ENCODE measurements around the gene XYLT1. TPM values are rescaled to one million over a fixed set of nuclear protein-coding genes. Genes with fewer than 3 reads are reported as not detected.

The XYLT1 gene
- polyA plus RNA-seq, 1 donor (not counting 4 experiments of a cell fraction or from before 2014, with no cell fraction given): 4.4 TPM

DNA sequence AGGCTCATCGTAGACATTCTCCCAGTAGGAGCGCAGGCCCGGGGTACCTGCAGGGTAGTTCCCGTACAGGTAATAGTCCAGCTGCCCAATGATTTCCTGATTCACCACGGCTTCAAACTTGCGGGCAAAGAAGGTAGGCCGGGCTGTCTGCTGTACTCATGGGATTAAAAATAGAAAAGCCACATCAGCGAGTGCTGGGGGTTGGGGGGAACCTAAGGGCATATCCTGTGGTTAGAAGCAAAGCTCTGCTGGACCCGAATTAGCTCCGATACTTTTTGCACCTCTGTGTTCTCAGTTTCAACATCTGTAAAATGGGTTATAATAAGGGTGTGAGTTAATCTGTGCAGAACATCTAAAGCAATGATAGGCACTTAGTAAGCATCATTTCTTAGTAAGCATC, 336.2 kb downstream of the XYLT1 start:
- Histone ChIP-seq H4K20me1 (ENCODE audit: control insufficient read depth, extremely low read depth, insufficient read depth, low read length) (no peaks in the 10 kb centered on the region), H3K9me1 (ENCODE audit: control insufficient read depth, extremely low read depth, insufficient read depth, low read length) (no peaks in the 10 kb centered on the region), H3K9me3 (ENCODE audit: control insufficient read depth, low read depth, low read length) (no peaks in the 10 kb centered on the region), H3K27me3 (ENCODE audit: control insufficient read depth, extremely low read depth, insufficient read depth, low read length) (no peaks in the 10 kb centered on the region), H3K79me2 (ENCODE audit: control insufficient read depth, insufficient read depth, low read length) (no peaks in the 10 kb centered on the region), H3K4me1 (ENCODE audit: control insufficient read depth, extremely low read depth, insufficient read depth, low read length) (no peaks in the 10 kb centered on the region), H3K27ac (ENCODE audit: control insufficient read depth, insufficient read depth, low read length) (no peak overlapping the region), H3K4me2 (ENCODE audit: control insufficient read depth, extremely low read depth, insufficient read depth, low read depth, low read length) (no peak overlapping the region), H3K9ac (ENCODE audit: control insufficient read depth, extremely low read depth, insufficient read depth, low read length) (no peak overlapping the region), H2AFZ (ENCODE audit: control insufficient read depth, low read length) (no peak overlapping the region), H3K36me3 (ENCODE audit: control insufficient read depth in 2 of 2, extremely low read depth in 1 of 2, insufficient read depth in 2 of 2, low read length in 2 of 2) (no peaks in the 10 kb centered on the region), H3K4me3 (ENCODE audit: control insufficient read depth in 2 of 3, extremely low read depth in 1 of 3, insufficient read depth in 2 of 3, low read depth in 1 of 3, low read length in 3 of 3) (no peak overlapping the region)
- no peak for FAIRE-seq
- dilution Hi-C loops (cut with MboI; ENCODE audit: extremely low pct_ligation_motif_present, low sequenced_read_pairs): no loop called here
- TF ChIP-seq, protein P1, sequence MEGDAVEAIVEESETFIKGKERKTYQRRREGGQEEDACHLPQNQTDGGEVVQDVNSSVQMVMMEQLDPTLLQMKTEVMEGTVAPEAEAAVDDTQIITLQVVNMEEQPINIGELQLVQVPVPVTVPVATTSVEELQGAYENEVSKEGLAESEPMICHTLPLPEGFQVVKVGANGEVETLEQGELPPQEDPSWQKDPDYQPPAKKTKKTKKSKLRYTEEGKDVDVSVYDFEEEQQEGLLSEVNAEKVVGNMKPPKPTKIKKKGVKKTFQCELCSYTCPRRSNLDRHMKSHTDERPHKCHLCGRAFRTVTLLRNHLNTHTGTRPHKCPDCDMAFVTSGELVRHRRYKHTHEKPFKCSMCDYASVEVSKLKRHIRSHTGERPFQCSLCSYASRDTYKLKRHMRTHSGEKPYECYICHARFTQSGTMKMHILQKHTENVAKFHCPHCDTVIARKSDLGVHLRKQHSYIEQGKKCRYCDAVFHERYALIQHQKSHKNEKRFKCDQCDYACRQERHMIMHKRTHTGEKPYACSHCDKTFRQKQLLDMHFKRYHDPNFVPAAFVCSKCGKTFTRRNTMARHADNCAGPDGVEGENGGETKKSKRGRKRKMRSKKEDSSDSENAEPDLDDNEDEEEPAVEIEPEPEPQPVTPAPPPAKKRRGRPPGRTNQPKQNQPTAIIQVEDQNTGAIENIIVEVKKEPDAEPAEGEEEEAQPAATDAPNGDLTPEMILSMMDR (optimal IDR thresholded peaks at IDR 0.05 in 1 of 3, IDR thresholded peaks at IDR 0.05 in 1 of 3, conservative IDR thresholded peaks at IDR 0.05 in 1 of 3; ENCODE audit: extremely low read depth in 1 of 3, insufficient read depth in 2 of 3, low read length in 3 of 3): no peak
- TF ChIP-seq EZH2 (IDR thresholded peaks at IDR 0.05; ENCODE audit: low read length): no peak
- DNase-seq (ENCODE audit: low read depth, low spot score): no peak

DNA sequence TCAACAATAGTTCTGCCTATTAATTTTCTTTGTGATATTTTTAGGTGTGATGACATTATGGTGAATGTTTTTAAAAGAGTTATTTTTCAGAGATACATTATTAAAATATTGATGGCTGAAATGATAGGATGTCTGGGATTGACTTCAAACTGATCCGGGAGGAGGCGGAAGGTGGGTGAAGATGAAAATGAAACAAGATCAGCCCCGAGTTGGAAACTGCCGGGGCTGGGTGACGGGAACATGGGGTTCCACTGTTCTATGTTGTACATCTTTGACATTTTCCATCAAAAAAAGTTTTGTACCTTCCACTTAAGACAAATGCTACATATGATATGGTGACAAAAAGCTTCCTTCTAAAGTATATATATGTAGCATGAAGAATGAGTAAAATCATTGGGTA, 336.9 kb downstream of the XYLT1 start:
- no peak overlapping the region for H2AFZ ChIP-seq (ENCODE audit: control insufficient read depth, low read length)
- H3K36me3 ChIP-seq (ENCODE audit: control insufficient read depth in 2 of 2, extremely low read depth in 1 of 2, insufficient read depth in 2 of 2, low read length in 2 of 2): no peaks in the 10 kb centered on the region
- no peak overlapping the region for H3K4me2 ChIP-seq (ENCODE audit: control insufficient read depth, extremely low read depth, insufficient read depth, low read depth, low read length)
- H3K9me3 ChIP-seq (ENCODE audit: control insufficient read depth, low read depth, low read length): no peaks in the 10 kb centered on the region
- H3K4me1 ChIP-seq (ENCODE audit: control insufficient read depth, extremely low read depth, insufficient read depth, low read length): no peaks in the 10 kb centered on the region
- FAIRE-seq (no peak), DNase-seq (ENCODE audit: low read depth, low spot score) (no peak)
- H3K9ac ChIP-seq (ENCODE audit: control insufficient read depth, extremely low read depth, insufficient read depth, low read length): no peak overlapping the region
- H3K27me3 ChIP-seq (ENCODE audit: control insufficient read depth, extremely low read depth, insufficient read depth, low read length): no peaks in the 10 kb centered on the region
- dilution Hi-C loops (cut with MboI; ENCODE audit: extremely low pct_ligation_motif_present, low sequenced_read_pairs): no loop called here
- no peaks in the 10 kb centered on the region for H3K79me2 ChIP-seq (ENCODE audit: control insufficient read depth, insufficient read depth, low read length)
- H3K4me3 ChIP-seq (ENCODE audit: control insufficient read depth in 2 of 3, extremely low read depth in 1 of 3, insufficient read depth in 2 of 3, low read depth in 1 of 3, low read length in 3 of 3): no peak overlapping the region
- no peak for TF ChIP-seq EZH2 (IDR thresholded peaks at IDR 0.05; ENCODE audit: low read length)
- TF ChIP-seq, protein P1 (optimal IDR thresholded peaks at IDR 0.05 in 1 of 3, IDR thresholded peaks at IDR 0.05 in 1 of 3, conservative IDR thresholded peaks at IDR 0.05 in 1 of 3; ENCODE audit: extremely low read depth in 1 of 3, insufficient read depth in 2 of 3, low read length in 3 of 3): no peak
- no peaks in the 10 kb centered on the region for H3K9me1 ChIP-seq (ENCODE audit: control insufficient read depth, extremely low read depth, insufficient read depth, low read length)
- no peak overlapping the region for H3K27ac ChIP-seq (ENCODE audit: control insufficient read depth, insufficient read depth, low read length)
- no peaks in the 10 kb centered on the region for H4K20me1 ChIP-seq (ENCODE audit: control insufficient read depth, extremely low read depth, insufficient read depth, low read length)
